ENCODE results near the gene CDC42EP3.

The CDC42EP3 gene

GRCh38 chr2:37663390-37663789, 8.1 kb downstream of the CDC42EP3 start:
- TF ChIP-seq CTCF (IDR thresholded peaks at IDR 0.05; ENCODE audit: control extremely low read depth, extremely low read depth, low read depth, missing control alignments), result no peak
- ChIA-PET POLR2A (no interaction called here), CTCF (no interaction called here)
- no peak for DNase-seq (ENCODE audit: extremely low spot score)

- POLR2A ChIA-PET, result no interaction called here
- TF ChIP-seq CTCF (IDR thresholded peaks at IDR 0.05; ENCODE audit: control extremely low read depth, extremely low read depth, low read depth, missing control alignments), result no peak
- CTCF ChIA-PET, result interaction anchor here (0.9 to 1.3 kb wide), 2 partner anchors 218 to 264 kb away, joined by 3 to 5 read pairs; no protein-coding TSS in a partner anchor
- DNase-seq (ENCODE audit: extremely low spot score), result no peak
Observed at GRCh38 chr2:37659723-37660122, 11.7 kb downstream of the CDC42EP3 start.

- no peak for DNase-seq (ENCODE audit: extremely low spot score)
- TF ChIP-seq CTCF (IDR thresholded peaks at IDR 0.05; ENCODE audit: control extremely low read depth, extremely low read depth, low read depth, missing control alignments), result no peak
- ChIA-PET CTCF (interaction anchor here (0.9 to 1.8 kb wide), 6 partner anchors 11 to 263 kb away, joined by 3 to 7 read pairs (median 4); no protein-coding TSS in a partner anchor), POLR2A (interaction anchor here (0.5 kb wide), 1 partner anchor 426 kb away, joined by 9 read pairs; no protein-coding TSS in a partner anchor)
Observed at GRCh38 chr2:37658682-37659081, 12.8 kb downstream of the CDC42EP3 start.

GRCh38 chr2:37657471-37657870, 14.0 kb downstream of the CDC42EP3 start:
- ChIA-PET POLR2A (interaction anchor here (0.6 to 1.5 kb wide), 4 partner anchors 13 to 17 kb away, joined by 3 to 8 read pairs (median 5); partner anchors contain the start of gene CDC42EP3), CTCF (interaction anchor here (1.0 to 3.0 kb wide), 12 partner anchors 9 to 261 kb away, joined by 3 to 14 read pairs (median 4); no protein-coding TSS in a partner anchor)
- DNase-seq (ENCODE audit: extremely low spot score), result no peak
- no peak for TF ChIP-seq CTCF (IDR thresholded peaks at IDR 0.05; ENCODE audit: control extremely low read depth, extremely low read depth, low read depth, missing control alignments)

GRCh38 chr2:37656512-37657423, 14.7 kb downstream of the CDC42EP3 start:
- POLR2A ChIA-PET, result interaction anchor here (0.6 to 1.5 kb wide), 4 partner anchors 13 to 16 kb away, joined by 3 to 8 read pairs (median 5); partner anchors contain the start of gene CDC42EP3
- no peak for DNase-seq (ENCODE audit: extremely low spot score)
- TF ChIP-seq CTCF (IDR thresholded peaks at IDR 0.05; ENCODE audit: control extremely low read depth, extremely low read depth, low read depth, missing control alignments), result no peak
- CTCF ChIA-PET, result interaction anchor here (1.0 to 3.0 kb wide), 13 partner anchors 9 to 260 kb away, joined by 3 to 14 read pairs (median 4); no protein-coding TSS in a partner anchor

Data from GM10248 (cell line).